Heart right ventricle (tissue), 16 donors: Measurements from ENCODE around the gene PDZD2. TPM values are rescaled to one million over a fixed set of nuclear protein-coding genes. Genes with fewer than 3 reads are reported as not detected.
A peak's percentile ranks its signal among the peaks of the same experiment; 100 is the strongest.

Experiments
- ATAC-seq, 8 donors: fragments of 200-7000 bp; cut with Tn5 transposase; one replicate each; pipeline ENCODE4 v1.9.1; 2020; ENCODE audit warnings: mild to moderate bottlenecking in 8 of 8, moderate library complexity in 8 of 8, moderate number of reproducible peaks in 1 of 8
- DNase-seq, 2 donors: peaks; one replicate each; pipeline ENCODE4 v3.0.0-alpha.2; 2020
- H3K27ac ChIP-seq, 10 donors: fragments of 200-600 bp; sonication (generic) in 2 of 10; one replicate each; pipeline versions ENCODE4 v1.5.0 to v1.8.0; 2020 to 2022; ENCODE audit warnings: mild to moderate bottlenecking in 3 of 10
- H3K27me3 ChIP-seq, 7 donors: fragments of 200-600 bp; one replicate each; pipeline ENCODE4 v1.8.0; 2021 to 2022; ENCODE audit warnings: mild to moderate bottlenecking in 2 of 7
- H3K36me3 ChIP-seq, 9 donors: fragments of 200-600 bp; sonication (generic) in 1 of 9; one replicate each; pipeline versions ENCODE4 v1.5.0 to v1.8.0; 2020 to 2022; ENCODE audit warnings: mild to moderate bottlenecking in 2 of 9
- H3K4me1 ChIP-seq, 9 donors: fragments of 200-600 bp; sonication (generic) in 1 of 9; one replicate each; pipeline versions ENCODE4 v1.5.0 to v1.8.0; 2020 to 2022; ENCODE audit warnings: mild to moderate bottlenecking in 4 of 9
- H3K4me3 ChIP-seq, 10 donors: fragments of 200-600 bp; sonication (generic) in 2 of 10; one replicate each; pipeline versions ENCODE4 v1.5.0 to v1.8.0; 2020 to 2022; ENCODE audit warnings: mild to moderate bottlenecking in 7 of 10, moderate library complexity in 2 of 10
- H3K9me3 ChIP-seq, 11 donors: fragments of 200-600 bp in 10 of 11; sonication (generic) in 2 of 11; one replicate each; pipeline versions ENCODE4 v1.5.0 to v1.8.0; 2013 to 2022; ENCODE audit warnings: mild to moderate bottlenecking in 2 of 11, control low read depth in 1 of 11, moderate library complexity in 1 of 11
- WGBS, 2 donors: extraction: QIAGEN DNeasy Blood & Tissue Kit; methylation state at CpG; one replicate each; pipeline ENCODE4 v1.1.7; 2013; ENCODE audit warnings: inconsistent platforms in 1 of 2; 5-methylcytosine and 5-hydroxymethylcytosine counted together
- intact Hi-C, 10 donors: fragments of 100-400 bp; cut with DNase I; formaldehyde crosslinking; loops; one replicate each; pipeline versions ENCODE4 v1.11.1 to v1.14.2; 2022
- polyA plus RNA-seq, 2 donors: library from polyadenylated mRNA; stranded (reverse); fragments of 200-250 nt; gene quantifications; one replicate each; pipeline ENCODE4 v1.2.3, GENCODE V29; 2013
- total RNA-seq, 10 donors: library from RNA; stranded (reverse); fragmentation: NEBNext Ultra II Directional in 3 of 10; extraction: Animal tissue kit (Norgen Biotek cat#: 25700) in 3 of 10; gene quantifications; one replicate each; pipeline versions ENCODE4 v1.2.1 to v1.2.4, GENCODE V29; 2021 to 2023
- TF ChIP-seq, protein P1 (sequence below), 9 donors: fragments of 200-600 bp; sonication (generic) in 2 of 9; IDR thresholded peaks; one replicate each; pipeline versions ENCODE4 v1.5.0 to v1.8.0; 2021 to 2022; ENCODE audit warnings: antibody characterized with exemption in 9 of 9, mild to moderate bottlenecking in 5 of 9, moderate library complexity in 1 of 9
- donor health status: Arrhythmogenic right ventricular cardiomyopathy.
- donor health status: ischemic (EF 13 %, LVEDD 7.1; RV severe dilation, severe dysfunction).
- donor health status: healthy with polysubstance abuse.
- donor health status: DM: no; HTN: yes; CAD: no.
- donor health status: DM: no; HTN: no; CAD: no.
- donor health status: ischemic (EF 25% LVEDD 6.9; RV normal size, moderate dysfunction).
- donor health status: ischemic (EF 25% LVEDD 5.7; RV mildly dilated, moderate dysfunction).
- donor health status: healthy.
- donor health status: DM: yes; HTN: yes; CAD: no.
- donor health status: Ischemic cardiomyopathy.
- donor health status: ischemic (EF 35%, LVEDD 5.7; RV mildly dilated, moderate dysfunction).
- donor health status: nonischemic (EF 11% LVEDD 7.7; RV severe dilation, severe dysfunction).
- donor health status: DM: yes; HTN: yes; CAD: no.
- donor health status: PGD.
- donor health status: ischemic (EF 29% LVEDD 5.4; RV normal size, mild dysfunction).
- donor health status: nonischemic (EF 23%, LVEDD 6.1; RV moderate dilation, normal function).

The PDZD2 gene
- total and polyA plus RNA-seq, 12 donors, result 9.0 to 117 (median 82.5) TPM

DNA sequence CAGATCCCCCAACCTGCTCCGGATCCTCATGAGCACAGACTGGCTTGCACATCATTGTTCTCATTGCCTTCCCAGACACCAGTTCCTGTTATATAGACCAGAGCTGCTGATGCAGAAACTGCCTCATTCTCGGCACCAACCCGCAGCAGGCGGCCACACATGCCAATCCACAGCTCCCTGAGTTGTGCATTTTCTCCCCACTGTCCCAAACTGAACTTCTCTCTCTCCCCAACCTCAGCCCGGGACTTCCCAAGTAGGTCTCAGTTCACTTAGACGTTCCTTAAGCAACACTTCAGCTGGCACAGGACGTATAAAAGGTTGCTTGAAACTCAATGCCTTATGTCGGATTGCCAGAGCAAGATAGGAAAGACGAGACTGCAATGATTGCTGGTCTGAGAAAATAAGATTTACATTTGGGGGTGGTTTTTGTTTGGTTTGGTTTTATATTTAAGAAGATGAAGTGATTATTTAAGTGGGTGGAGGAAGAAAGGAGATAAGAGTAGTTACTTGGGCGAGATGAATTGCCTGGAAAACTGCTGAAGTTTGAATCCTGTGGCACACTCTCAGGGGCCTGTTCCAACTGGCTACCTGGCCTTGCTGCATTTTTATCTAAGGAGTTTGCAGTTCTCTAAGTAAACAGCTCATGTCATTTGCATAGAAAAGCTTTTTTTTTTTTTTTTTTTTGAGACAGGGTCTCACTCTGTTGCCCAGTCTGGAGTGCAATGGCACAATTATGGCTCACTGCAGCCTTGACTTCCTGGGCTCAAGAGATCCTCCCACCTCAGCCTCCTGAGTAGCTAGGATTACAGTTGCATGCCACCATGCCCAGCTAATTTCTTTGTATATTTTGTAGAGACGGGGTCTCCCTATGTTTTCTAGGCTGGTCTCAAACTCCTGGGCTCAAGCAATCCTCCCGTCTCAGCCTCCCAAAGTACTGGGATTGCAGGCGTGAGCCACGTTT, 379.8 kb downstream of the PDZD2 start:
- Histone ChIP-seq H3K9me3 (no peaks in the 10 kb centered on the region), H3K4me1 (peaks cover 3 to 62% (median 26%) of the 10 kb centered on the region in 9 donors), H3K27me3 (no peaks in the 10 kb centered on the region), H3K36me3 (peaks cover 0 to 21% (median 0%) of the 10 kb centered on the region in 9 donors), H3K4me3 (peak overlapping the region in 5 of 10 donors; percentile 12 to 30 (median 21)), H3K27ac (peak overlapping the region in 8 of 10 donors; percentile 11 to 67 (median 50))
- WGBS, 2 donors, result 68 to 80% methylated on average over 14 of the region's 14 CpGs
- DNase-seq, result no peak
- TF ChIP-seq, protein P1, sequence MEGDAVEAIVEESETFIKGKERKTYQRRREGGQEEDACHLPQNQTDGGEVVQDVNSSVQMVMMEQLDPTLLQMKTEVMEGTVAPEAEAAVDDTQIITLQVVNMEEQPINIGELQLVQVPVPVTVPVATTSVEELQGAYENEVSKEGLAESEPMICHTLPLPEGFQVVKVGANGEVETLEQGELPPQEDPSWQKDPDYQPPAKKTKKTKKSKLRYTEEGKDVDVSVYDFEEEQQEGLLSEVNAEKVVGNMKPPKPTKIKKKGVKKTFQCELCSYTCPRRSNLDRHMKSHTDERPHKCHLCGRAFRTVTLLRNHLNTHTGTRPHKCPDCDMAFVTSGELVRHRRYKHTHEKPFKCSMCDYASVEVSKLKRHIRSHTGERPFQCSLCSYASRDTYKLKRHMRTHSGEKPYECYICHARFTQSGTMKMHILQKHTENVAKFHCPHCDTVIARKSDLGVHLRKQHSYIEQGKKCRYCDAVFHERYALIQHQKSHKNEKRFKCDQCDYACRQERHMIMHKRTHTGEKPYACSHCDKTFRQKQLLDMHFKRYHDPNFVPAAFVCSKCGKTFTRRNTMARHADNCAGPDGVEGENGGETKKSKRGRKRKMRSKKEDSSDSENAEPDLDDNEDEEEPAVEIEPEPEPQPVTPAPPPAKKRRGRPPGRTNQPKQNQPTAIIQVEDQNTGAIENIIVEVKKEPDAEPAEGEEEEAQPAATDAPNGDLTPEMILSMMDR (IDR thresholded peaks at IDR 0.05), result no peak
- peak in 7 of 8 donors; percentile 14 to 52 (median 36) for ATAC-seq
- intact Hi-C loops, result no loop called here

- Histone ChIP-seq H3K27me3 (no peaks in the 10 kb centered on the region), H3K4me1 (peaks cover 3 to 55% (median 25%) of the 10 kb centered on the region in 9 donors), H3K36me3 (peaks cover 0 to 20% (median 0%) of the 10 kb centered on the region in 9 donors), H3K4me3 (peak overlapping the region in 2 of 10 donors; percentile 21 to 48), H3K9me3 (no peaks in the 10 kb centered on the region), H3K27ac (peak overlapping the region in 3 of 10 donors; percentile 10 to 89 (median 42))
- ATAC-seq (no peak), DNase-seq (no peak)
- intact Hi-C loops, result no loop called here
- TF ChIP-seq, protein P1 (IDR thresholded peaks at IDR 0.05), result no peak
- WGBS, 2 donors, result 78 to 82% methylated on average over 4 of the region's 4 CpGs
Observed at GRCh38 chr5:32020271-32020670, 381.3 kb downstream of the PDZD2 start.

DNA sequence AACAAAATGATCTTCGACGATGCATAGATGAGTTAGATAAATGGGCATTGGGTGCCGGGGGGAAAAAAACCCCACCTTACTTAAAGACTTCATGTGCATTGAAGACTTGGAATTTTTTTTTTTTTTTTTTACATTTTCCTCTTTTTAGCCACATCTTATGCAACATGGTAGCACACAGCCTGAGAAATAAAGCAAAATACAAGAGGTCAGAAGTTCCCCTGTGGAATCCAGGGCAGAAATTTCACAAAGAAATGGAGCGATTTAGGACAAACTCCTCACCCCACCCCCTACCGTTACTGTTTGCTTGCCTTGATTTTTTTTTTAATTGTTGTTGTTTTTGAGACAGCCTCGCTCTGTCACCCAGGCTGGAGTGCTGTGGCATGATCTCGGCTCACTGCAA, 382.0 kb downstream of the PDZD2 start:
- intact Hi-C loops, result no loop called here
- Histone ChIP-seq H3K27ac (peak overlapping the region in 2 of 10 donors; percentile 10 to 89), H3K27me3 (no peaks in the 10 kb centered on the region), H3K4me1 (peaks cover 3 to 60% (median 26%) of the 10 kb centered on the region in 9 donors), H3K36me3 (peaks cover 0 to 20% (median 0%) of the 10 kb centered on the region in 9 donors), H3K4me3 (no peak overlapping the region), H3K9me3 (no peaks in the 10 kb centered on the region)
- DNase-seq (no peak), ATAC-seq (no peak)
- WGBS, 2 donors, result 88% methylated on average over 7 of the region's 7 CpGs
- TF ChIP-seq, protein P1 (IDR thresholded peaks at IDR 0.05), result no peak

GRCh38 chr5:32021771-32022170, 382.8 kb downstream of the PDZD2 start:
- ATAC-seq, result no peak
- intact Hi-C loops, result no loop called here
- Histone ChIP-seq H3K4me3 (no peak overlapping the region), H3K27ac (no peak overlapping the region), H3K9me3 (no peaks in the 10 kb centered on the region), H3K36me3 (peaks cover 0 to 15% (median 0%) of the 10 kb centered on the region in 9 donors), H3K4me1 (peaks cover 3 to 68% (median 31%) of the 10 kb centered on the region in 9 donors), H3K27me3 (no peaks in the 10 kb centered on the region)
- TF ChIP-seq, protein P1 (IDR thresholded peaks at IDR 0.05), result no peak
- WGBS, 2 donors, result 42 to 56% methylated on average over 3 of the region's 3 CpGs
- DNase-seq, result no peak
